B cell (primary cell): ENCODE measurements around the gene FLNB. TPM values are rescaled to one million over a fixed set of nuclear protein-coding genes. Genes with fewer than 3 reads are reported as not detected.

Source experiments
- ATAC-seq: fragments of 200-7000 bp; cut with Tn5 transposase; one replicate; pipeline ENCODE4 v1.10.0; 2021; ENCODE audit warnings: low read depth, mild to moderate bottlenecking, moderate number of reproducible peaks, moderate library complexity
- CTCF ChIA-PET: fragments of 350-600 bp; sonication (Branson Sonifier 250); formaldehyde crosslinking; loops from one replicate; lab custom pipeline; 2021; ENCODE audit warnings: antibody characterized with exemption, inconsistent platforms; lab: Charles Lee
- POLR2A ChIA-PET: fragments of 350-600 bp; sonication (Branson Sonifier 250); formaldehyde crosslinking; loops from one replicate; lab custom pipeline; 2021; ENCODE audit warnings: antibody characterized with exemption; lab: Charles Lee
- DNase-seq: peaks from one replicate; pipeline ENCODE4 v3.0.0; 2013
- H2AFZ ChIP-seq: 2 replicates; pipeline ENCODE4 v1.6.1; 2012; ENCODE audit warnings: mild to moderate bottlenecking, low read depth, low read length; ENCODE audit not compliant: insufficient read depth, poor library complexity, severe bottlenecking
- H3K27ac ChIP-seq, 2 donors: 1 replicate in 1 of 2; 2 replicates in 1 of 2; pipeline ENCODE4 v1.5.1; 2012 to 2013; ENCODE audit warnings: low read length in 2 of 2, mild to moderate bottlenecking in 2 of 2, moderate library complexity in 1 of 2
- H3K27me3 ChIP-seq, 4 experiments: fragments of 200-600 bp in 1 of 4; sonication (generic) in 1 of 4; replicated peaks in 1 of 4; 1 replicate in 2 of 4; 2 replicates in 2 of 4; pipeline versions ENCODE4 v1.6.1 to v1.7.0; 2013 to 2016; ENCODE audit warnings: low read length in 3 of 4, mild to moderate bottlenecking in 2 of 4, mixed read lengths in 1 of 4, moderate library complexity in 1 of 4; ENCODE audit not compliant: insufficient read depth in 4 of 4, control insufficient read depth in 3 of 4; ENCODE audit errors: control extremely low read depth in 1 of 4
- H3K36me3 ChIP-seq, 2 experiments: replicated peaks in 1 of 2; 1 replicate in 1 of 2; 2 replicates in 1 of 2; pipeline versions ENCODE4 v1.6.1 to v1.7.1; 2013; ENCODE audit warnings: low read length in 1 of 2; ENCODE audit not compliant: insufficient read depth in 2 of 2, control insufficient read depth in 1 of 2; ENCODE audit errors: control extremely low read depth in 1 of 2, extremely low read depth in 1 of 2
- H3K4me1 ChIP-seq, 2 donors: fragments of 200-600 bp in 1 of 2; sonication (generic) in 1 of 2; 1 replicate in 1 of 2; 2 replicates in 1 of 2; pipeline versions ENCODE4 v1.5.1 to v1.6.1; 2013 to 2017; ENCODE audit warnings: low read length in 2 of 2; ENCODE audit not compliant: control insufficient read depth in 2 of 2, insufficient read depth in 2 of 2
- H3K4me2 ChIP-seq: replicated peaks from 2 replicates; pipeline ENCODE3; 2012; ENCODE audit warnings: mild to moderate bottlenecking, low read depth, low read length; ENCODE audit not compliant: poor library complexity, severe bottlenecking
- H3K4me3 ChIP-seq, 5 experiments: fragments of 200-600 bp in 1 of 5; sonication (generic) in 1 of 5; 1 replicate in 3 of 5; 2 replicates in 2 of 5; pipeline versions ENCODE4 v1.5.1 to v1.7.0; 2011 to 2016; ENCODE audit warnings: low read length in 4 of 5, mild to moderate bottlenecking in 4 of 5, low read depth in 2 of 5, control low read depth in 1 of 5, moderate library complexity in 1 of 5; ENCODE audit not compliant: insufficient read depth in 1 of 5; ENCODE audit errors: control extremely low read depth in 1 of 5, extremely low read depth in 1 of 5
- H3K79me2 ChIP-seq: fragments of 200-600 bp; sonication (generic); one replicate; pipeline ENCODE4 v1.6.0; 2016; ENCODE audit warnings: low read length; ENCODE audit not compliant: control insufficient read depth, insufficient read depth
- H3K9ac ChIP-seq: fragments of 200-600 bp; sonication (generic); 2 replicates; pipeline ENCODE4 v1.6.1; 2017; ENCODE audit warnings: mild to moderate bottlenecking, low read length, moderate library complexity
- H3K9me3 ChIP-seq, 3 donors: one replicate each; pipeline versions ENCODE4 v1.6.1 to v1.7.1; 2013; ENCODE audit warnings: low read length in 2 of 3; ENCODE audit not compliant: control insufficient read depth in 2 of 3, insufficient read depth in 1 of 3; ENCODE audit errors: control extremely low read depth in 1 of 3
- H4K20me1 ChIP-seq: 2 replicates; pipeline ENCODE4 v1.6.0; 2012; ENCODE audit warnings: mild to moderate bottlenecking, low read length; ENCODE audit not compliant: insufficient read depth, control insufficient read depth, poor library complexity, severe bottlenecking
- H3K27ac Mint-ChIP-seq: one replicate; pipeline ENCODE4 v1.8.0; 2021; ENCODE audit warnings: mixed read lengths
- H3K27me3 Mint-ChIP-seq: one replicate; pipeline ENCODE4 v1.8.0; 2021; ENCODE audit warnings: mixed read lengths
- H3K4me1 Mint-ChIP-seq: one replicate; pipeline ENCODE4 v1.8.0; 2021; ENCODE audit warnings: mixed read lengths
- H3K4me3 Mint-ChIP-seq: one replicate; pipeline ENCODE4 v1.8.0; 2021; ENCODE audit warnings: mixed read lengths
- H3K9me3 Mint-ChIP-seq: one replicate; pipeline ENCODE4 v1.8.0; 2022; ENCODE audit warnings: mixed read lengths; ENCODE audit not compliant: insufficient read depth
- EZH2 ChIP-seq: IDR thresholded peaks from 2 replicates; pipeline ENCODE4 v1.6.1; 2012; ENCODE audit warnings: borderline replicate concordance, low read depth, mild to moderate bottlenecking, moderate library complexity, low read length; ENCODE audit not compliant: insufficient read depth, poor library complexity, severe bottlenecking
- WGBS: methylation state at CpG from one replicate; pipeline ENCODE4 v1.1.5; 2013; ENCODE audit warnings: missing lambda C conversion rate; ENCODE audit not compliant: insufficient coverage; 5-methylcytosine and 5-hydroxymethylcytosine counted together
- intact Hi-C: fragments of 100-400 bp; cut with micrococcal nuclease; formaldehyde crosslinking; loops from one replicate; pipeline ENCODE4 v1.10.0; 2022
- polyA plus RNA-seq: library from polyadenylated mRNA; depleted of rRNA; stranded (reverse); fragments of >200 nt; gene quantifications from 2 replicates; pipeline ENCODE4 v1.2.3, GENCODE V29; 2012
- total RNA-seq, 2 donors: library from RNA; stranded (reverse); fragments of 120-200 nt in 1 of 2; gene quantifications; 1 replicate in 1 of 2; 2 replicates in 1 of 2; pipeline versions ENCODE4 v1.2.3 to v1.2.4, GENCODE V29; 2013 to 2022
- TF ChIP-seq, protein P1 (sequence below): fragments of 200-600 bp; IDR thresholded peaks from one replicate; pipeline ENCODE4 v1.8.0; 2022; ENCODE audit warnings: antibody characterized with exemption, mild to moderate bottlenecking

The FLNB gene
- total and polyA plus RNA-seq, 2 donors (not counting 1 experiment from before 2014, with no cell fraction given): 25.5 to 28.3 TPM

DNA sequence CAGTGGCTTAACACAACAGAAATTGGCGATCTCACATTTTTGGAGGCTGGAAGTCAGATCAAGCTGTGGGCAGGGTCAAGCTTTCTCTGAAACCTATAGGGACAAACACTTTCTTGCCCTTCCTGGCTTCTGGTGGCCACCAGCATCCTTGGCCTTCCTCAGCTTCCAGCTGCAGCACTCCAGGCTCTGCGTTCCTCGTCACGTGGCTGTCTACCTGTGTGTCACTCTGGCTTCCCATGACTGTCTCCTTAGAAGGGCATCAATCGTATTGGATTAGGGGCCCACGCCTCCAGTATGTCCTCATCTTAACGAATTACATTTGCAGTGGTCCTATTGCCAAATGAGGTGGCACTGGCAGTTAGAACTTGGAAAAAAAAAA, 176.7 kb downstream of the FLNB start:
- TF ChIP-seq, protein P1, sequence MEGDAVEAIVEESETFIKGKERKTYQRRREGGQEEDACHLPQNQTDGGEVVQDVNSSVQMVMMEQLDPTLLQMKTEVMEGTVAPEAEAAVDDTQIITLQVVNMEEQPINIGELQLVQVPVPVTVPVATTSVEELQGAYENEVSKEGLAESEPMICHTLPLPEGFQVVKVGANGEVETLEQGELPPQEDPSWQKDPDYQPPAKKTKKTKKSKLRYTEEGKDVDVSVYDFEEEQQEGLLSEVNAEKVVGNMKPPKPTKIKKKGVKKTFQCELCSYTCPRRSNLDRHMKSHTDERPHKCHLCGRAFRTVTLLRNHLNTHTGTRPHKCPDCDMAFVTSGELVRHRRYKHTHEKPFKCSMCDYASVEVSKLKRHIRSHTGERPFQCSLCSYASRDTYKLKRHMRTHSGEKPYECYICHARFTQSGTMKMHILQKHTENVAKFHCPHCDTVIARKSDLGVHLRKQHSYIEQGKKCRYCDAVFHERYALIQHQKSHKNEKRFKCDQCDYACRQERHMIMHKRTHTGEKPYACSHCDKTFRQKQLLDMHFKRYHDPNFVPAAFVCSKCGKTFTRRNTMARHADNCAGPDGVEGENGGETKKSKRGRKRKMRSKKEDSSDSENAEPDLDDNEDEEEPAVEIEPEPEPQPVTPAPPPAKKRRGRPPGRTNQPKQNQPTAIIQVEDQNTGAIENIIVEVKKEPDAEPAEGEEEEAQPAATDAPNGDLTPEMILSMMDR: no peak
- no peak for TF ChIP-seq EZH2
- Mint-ChIP-seq H3K4me3 (no peak overlapping the region), H3K27me3 (no peaks in the 10 kb centered on the region), H3K27ac (no peak overlapping the region), H3K4me1 (peaks cover 15% of the 10 kb centered on the region), H3K9me3 (no peaks in the 10 kb centered on the region)
- H4K20me1 ChIP-seq: no peaks in the 10 kb centered on the region
- CTCF ChIA-PET: interaction anchor here (0.7 to 15.0 kb wide), 6 partner anchors 29 to 230 kb away, joined by 3 to 336 read pairs (median 18); partner anchors contain the start of genes DNASE1L3, HTD2 and RPP14
- H3K27ac ChIP-seq: no peak overlapping the region
- DNase-seq: no peak
- no peak overlapping the region for H3K9ac ChIP-seq
- no peak for ATAC-seq
- POLR2A ChIA-PET: interaction anchor here (0.7 kb wide), 1 partner anchor 137 kb away, joined by 3 read pairs; no protein-coding TSS in a partner anchor
- no peaks in the 10 kb centered on the region for H3K36me3 ChIP-seq
- intact Hi-C loops: loop anchor here (5.0 kb wide), 2 partner anchors 227 to 447 kb away; no protein-coding TSS in a partner anchor
- no peak overlapping the region for H2AFZ ChIP-seq
- 96% methylated on average over 7 of the region's 7 CpGs for WGBS
- no peaks in the 10 kb centered on the region for H3K9me3 ChIP-seq
- H3K4me2 ChIP-seq: no peak overlapping the region
- no peaks in the 10 kb centered on the region for H3K27me3 ChIP-seq
- no peak overlapping the region for H3K4me3 ChIP-seq
- H3K79me2 ChIP-seq: no peaks in the 10 kb centered on the region
- peaks cover 5 to 8% of the 10 kb centered on the region in 2 donors for H3K4me1 ChIP-seq

DNA sequence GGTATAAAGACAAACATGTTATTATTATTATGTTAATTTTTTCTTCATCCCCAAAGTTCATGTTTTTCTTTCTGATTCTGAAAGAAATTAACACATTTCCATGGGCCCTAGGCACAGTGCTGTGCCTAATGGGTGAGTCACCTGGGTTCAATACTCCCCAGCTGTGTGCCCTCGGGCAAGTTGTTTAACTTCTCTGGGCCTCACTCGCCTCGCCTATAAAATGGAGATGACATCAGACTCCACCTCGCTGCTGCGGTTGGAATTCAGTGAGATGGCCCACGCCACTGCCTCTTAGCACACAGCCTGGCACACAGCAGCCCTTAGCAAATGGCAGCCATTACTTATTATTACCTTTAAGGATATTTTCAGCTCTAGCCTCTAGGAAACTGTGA, 179.9 kb downstream of the FLNB start:
- Histone ChIP-seq H3K27me3 (no peaks in the 10 kb centered on the region), H3K9me3 (no peaks in the 10 kb centered on the region), H3K4me1 (peaks cover 0 to 5% of the 10 kb centered on the region in 2 donors), H4K20me1 (no peaks in the 10 kb centered on the region), H3K9ac (no peak overlapping the region), H3K36me3 (peaks cover 0 to 2% of the 10 kb centered on the region in 2 experiments), H3K27ac (no peak overlapping the region), H3K79me2 (no peaks in the 10 kb centered on the region), H2AFZ (no peak overlapping the region), H3K4me3 (no peak overlapping the region), H3K4me2 (no peak overlapping the region)
- ChIA-PET POLR2A (interaction anchor here (0.6 to 1.0 kb wide), 6 partner anchors 27 to 119 kb away, joined by 3 to 5 read pairs (median 4); partner anchors contain the start of genes HTD2 and RPP14), CTCF (interaction anchor here (0.5 to 15.0 kb wide), 44 partner anchors 8 to 1404 kb away, joined by 3 to 336 read pairs (median 5); partner anchors contain the start of genes ABHD6, DNASE1L3, FLNB and HTD2)
- H3K4me3 Mint-ChIP-seq: no peak overlapping the region
- intact Hi-C loops: loop anchor here (5.0 kb wide), 2 partner anchors 224 to 444 kb away; no protein-coding TSS in a partner anchor
- no peak for ATAC-seq
- H3K27me3 Mint-ChIP-seq: no peaks in the 10 kb centered on the region
- H3K27ac Mint-ChIP-seq: no peak overlapping the region
- TF ChIP-seq EZH2: no peak
- TF ChIP-seq, protein P1: no peak
- WGBS: 89% methylated on average over 6 of the region's 6 CpGs
- H3K4me1 Mint-ChIP-seq: peaks cover 3% of the 10 kb centered on the region
- DNase-seq: no peak
- H3K9me3 Mint-ChIP-seq: no peaks in the 10 kb centered on the region
